GM20000 (cell line): ENCODE data around the gene GNB5.

Source experiments
- DNase-seq: peaks from one replicate; pipeline ENCODE4 v3.0.0; 2012; ENCODE audit warnings: low spot score
- TF ChIP-seq, protein P1 (sequence below): IDR thresholded peaks from 2 replicates; pipeline ENCODE4 v1.5.1; 2012; ENCODE audit warnings: mild to moderate bottlenecking, control low read depth; ENCODE audit errors: extremely low read depth, missing control alignments

The GNB5 gene

DNA sequence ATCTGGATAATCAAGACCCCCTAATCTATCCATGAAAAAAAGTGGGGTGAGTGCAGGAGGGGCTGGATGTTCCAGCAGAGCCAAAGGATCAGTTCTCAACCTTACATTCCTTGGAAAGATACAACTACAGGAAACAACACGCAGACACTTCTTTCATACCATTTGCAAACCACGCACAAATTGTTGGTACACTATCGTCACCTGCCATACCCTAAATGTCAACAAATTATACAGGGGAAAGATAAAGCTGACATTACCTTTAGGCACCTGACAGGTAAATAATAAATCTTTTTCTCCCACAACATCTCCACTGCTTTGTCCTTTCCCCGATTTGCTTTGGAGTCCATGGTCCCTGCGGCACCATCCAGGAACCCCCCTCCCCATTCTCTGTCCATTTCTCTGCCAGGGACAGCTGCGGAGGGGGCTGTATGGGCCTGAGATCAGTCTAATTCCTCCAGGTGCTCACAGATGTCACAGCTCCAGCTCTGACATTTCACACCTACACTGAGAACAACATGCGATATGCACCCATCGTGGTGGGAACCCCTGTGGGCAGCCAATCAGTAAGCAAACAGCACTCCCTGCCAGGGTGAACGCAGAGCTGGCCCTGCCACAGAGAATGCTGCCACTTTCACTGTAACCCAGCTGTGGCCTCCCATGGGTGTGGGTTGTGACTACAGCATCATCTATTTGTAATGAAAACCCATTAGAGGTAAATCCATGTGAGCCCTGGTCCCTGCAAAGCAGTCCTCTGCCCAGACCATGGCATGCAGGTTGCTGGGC is 41.0 kb downstream of the GNB5 start:
- TF ChIP-seq, protein P1, sequence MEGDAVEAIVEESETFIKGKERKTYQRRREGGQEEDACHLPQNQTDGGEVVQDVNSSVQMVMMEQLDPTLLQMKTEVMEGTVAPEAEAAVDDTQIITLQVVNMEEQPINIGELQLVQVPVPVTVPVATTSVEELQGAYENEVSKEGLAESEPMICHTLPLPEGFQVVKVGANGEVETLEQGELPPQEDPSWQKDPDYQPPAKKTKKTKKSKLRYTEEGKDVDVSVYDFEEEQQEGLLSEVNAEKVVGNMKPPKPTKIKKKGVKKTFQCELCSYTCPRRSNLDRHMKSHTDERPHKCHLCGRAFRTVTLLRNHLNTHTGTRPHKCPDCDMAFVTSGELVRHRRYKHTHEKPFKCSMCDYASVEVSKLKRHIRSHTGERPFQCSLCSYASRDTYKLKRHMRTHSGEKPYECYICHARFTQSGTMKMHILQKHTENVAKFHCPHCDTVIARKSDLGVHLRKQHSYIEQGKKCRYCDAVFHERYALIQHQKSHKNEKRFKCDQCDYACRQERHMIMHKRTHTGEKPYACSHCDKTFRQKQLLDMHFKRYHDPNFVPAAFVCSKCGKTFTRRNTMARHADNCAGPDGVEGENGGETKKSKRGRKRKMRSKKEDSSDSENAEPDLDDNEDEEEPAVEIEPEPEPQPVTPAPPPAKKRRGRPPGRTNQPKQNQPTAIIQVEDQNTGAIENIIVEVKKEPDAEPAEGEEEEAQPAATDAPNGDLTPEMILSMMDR = no peak
- DNase-seq = no peak

DNA sequence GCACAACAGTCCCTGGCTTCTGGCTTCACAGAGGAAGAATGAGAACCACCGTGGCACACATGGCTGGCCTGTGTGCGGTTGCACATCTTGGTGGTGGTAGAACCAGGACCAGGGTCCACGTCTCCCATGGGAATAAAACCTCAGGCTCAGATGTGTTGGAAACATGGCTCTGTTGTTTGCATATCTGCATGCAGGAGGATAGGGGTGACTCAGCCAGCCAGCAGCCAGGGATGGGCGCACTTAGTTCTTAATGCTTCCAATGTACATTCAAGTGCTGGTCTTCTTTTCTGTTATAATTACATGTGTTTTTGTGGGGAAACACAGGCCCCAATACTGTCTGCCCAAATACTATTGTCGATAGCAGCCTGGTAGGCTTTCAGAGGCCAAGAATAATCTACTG is 42.8 kb downstream of the GNB5 start:
- DNase-seq = no peak
- TF ChIP-seq, protein P1 = no peak

DNA sequence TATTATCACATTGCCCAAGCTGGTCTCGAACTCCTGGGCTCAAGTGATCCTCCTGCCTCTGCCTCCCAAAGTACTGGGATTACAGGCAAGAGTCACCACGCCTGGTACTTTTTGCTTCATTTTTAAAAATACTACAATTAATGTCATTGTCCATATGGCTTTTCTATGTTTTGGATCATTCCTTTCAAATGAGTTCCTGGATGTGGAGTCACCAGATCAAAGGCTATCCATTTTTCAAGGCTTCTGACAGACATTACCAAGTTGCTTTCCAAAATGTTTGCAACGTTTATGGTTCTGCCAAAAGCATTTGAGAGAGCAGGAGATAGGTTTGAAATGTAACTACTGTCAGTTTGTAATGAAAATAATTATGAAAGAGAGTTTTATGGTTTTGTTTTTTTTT is 44.4 kb downstream of the GNB5 start:
- no peak for DNase-seq

DNA sequence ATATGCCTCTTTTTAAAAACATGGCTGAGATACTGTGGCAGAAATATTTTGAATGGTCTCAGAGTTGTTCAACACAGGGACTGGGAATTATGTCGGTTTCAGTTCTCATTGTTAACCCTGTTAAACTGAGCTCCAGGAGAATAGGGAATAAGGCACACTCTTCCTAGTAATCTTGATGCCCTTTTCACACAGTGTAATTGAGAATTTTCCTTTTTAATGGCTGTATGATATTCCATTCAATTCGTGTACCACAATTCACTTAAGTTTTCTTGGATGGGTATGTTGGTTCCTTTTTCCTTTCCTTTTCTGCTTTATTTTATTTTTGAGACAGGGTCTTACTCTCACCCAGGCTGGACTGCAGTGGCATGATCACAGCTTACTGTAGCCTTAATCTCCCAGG is 44.9 kb downstream of the GNB5 start:
- DNase-seq = no peak
- TF ChIP-seq, protein P1 = no peak

More for the DNA sequence above, 44.4 kb downstream of the GNB5 start:
- TF ChIP-seq, protein P1 = no peak

DNA sequence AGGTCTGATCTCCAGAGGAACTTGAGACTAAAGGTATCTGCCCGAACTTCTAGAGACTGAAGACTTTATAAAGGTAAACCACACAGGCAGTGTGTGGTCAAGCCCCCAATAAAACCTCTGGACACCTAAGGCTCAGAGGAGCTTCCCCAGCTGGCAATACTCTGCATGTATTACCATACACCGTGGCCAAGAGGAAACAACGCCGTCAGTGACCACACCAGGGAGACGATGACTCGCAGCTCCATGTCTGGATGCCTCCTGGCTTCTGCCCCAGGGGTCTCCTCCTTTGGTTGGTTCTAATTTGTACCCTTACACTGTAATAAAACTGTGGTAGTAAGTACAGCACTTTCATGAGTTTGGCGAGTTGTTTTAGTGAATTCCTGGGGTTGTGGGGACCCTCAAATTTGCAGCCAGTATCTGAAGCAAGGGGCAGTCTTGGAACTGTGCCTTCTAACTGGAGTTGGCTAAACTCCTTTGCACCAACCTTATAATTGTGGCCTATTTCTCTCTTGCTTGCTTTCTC is 46.5 kb downstream of the GNB5 start:
- TF ChIP-seq, protein P1 = no peak
- DNase-seq = no peak

DNA sequence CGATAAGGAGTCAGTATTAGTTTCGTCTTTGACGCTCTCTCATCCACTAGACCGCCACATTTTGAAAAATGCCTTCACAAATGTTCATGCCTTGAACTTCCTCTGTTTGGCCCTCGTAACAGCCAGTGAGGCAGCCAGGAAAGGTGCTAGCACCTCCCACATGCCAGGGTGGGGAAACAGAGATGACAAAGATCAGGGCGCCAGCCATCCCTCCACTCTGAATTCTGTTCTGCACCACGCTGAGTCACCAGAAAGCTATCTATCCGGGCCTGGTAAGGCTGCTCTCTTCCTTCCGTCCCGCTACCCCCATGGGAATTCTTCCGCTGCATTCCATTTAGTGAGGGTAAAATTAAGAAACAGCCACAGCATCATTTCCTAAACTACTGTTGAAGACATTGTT is 47.3 kb downstream of the GNB5 start:
- no peak for DNase-seq
- TF ChIP-seq, protein P1 = no peak

DNA sequence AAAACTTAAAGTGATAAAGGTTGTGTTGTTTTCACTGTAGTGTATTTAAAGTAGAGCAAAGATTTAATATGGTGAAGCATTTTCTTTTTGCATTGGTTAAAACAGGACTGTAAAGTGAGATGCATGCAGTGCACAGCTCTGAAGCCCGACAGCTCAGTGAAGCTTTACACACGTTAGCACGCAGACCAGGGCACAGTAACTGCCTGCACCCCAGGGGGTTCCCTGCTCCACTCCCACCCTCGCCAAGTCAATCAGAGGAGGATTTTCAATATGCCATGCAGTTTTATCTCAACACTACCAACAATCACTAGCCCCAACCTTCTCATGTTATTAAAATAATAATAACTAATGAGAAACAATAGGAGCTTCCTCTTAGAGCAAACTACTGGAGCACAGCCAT is 50.5 kb downstream of the GNB5 start:
- DNase-seq = no peak
- TF ChIP-seq, protein P1 = no peak
